ENCODE results near the gene ACTL7A.

The ACTL7A gene

GRCh38 chr9:108876425-108876824 is 14.4 kb downstream of the ACTL7A start:
- H3K4me3 ChIP-seq (ENCODE audit: low read depth, low read length): no peak overlapping the region
- TF ChIP-seq MYC (IDR thresholded peaks at IDR 0.05; ENCODE audit: low read depth, low read length) (no peak), MAX (IDR thresholded peaks at IDR 0.05; ENCODE audit: low read depth, low read length) (no peak), CTCF (IDR thresholded peaks at IDR 0.05; ENCODE audit: low read depth, low read length) (no peak), POLR2A (IDR thresholded peaks at IDR 0.05; ENCODE audit: extremely low read depth, insufficient read length) (no peak)
- no peak for DNase-seq (ENCODE audit: low read depth)

- H3K4me3 ChIP-seq (ENCODE audit: low read depth, low read length): no peak overlapping the region
- TF ChIP-seq MYC (IDR thresholded peaks at IDR 0.05; ENCODE audit: low read depth, low read length) (no peak), POLR2A (IDR thresholded peaks at IDR 0.05; ENCODE audit: extremely low read depth, insufficient read length) (no peak), MAX (IDR thresholded peaks at IDR 0.05; ENCODE audit: low read depth, low read length) (no peak), CTCF (IDR thresholded peaks at IDR 0.05; ENCODE audit: low read depth, low read length) (no peak)
- DNase-seq (ENCODE audit: low read depth): no peak
These were observed 15.5 kb downstream of the ACTL7A start for GRCh38 chr9:108877524-108877923.

- DNase-seq (ENCODE audit: low read depth): no peak
- TF ChIP-seq CTCF (IDR thresholded peaks at IDR 0.05; ENCODE audit: low read depth, low read length) (no peak), MYC (IDR thresholded peaks at IDR 0.05; ENCODE audit: low read depth, low read length) (no peak), MAX (IDR thresholded peaks at IDR 0.05; ENCODE audit: low read depth, low read length) (no peak), POLR2A (IDR thresholded peaks at IDR 0.05; ENCODE audit: extremely low read depth, insufficient read length) (no peak)
- no peak overlapping the region for H3K4me3 ChIP-seq (ENCODE audit: low read depth, low read length)
These were observed 18.8 kb downstream of the ACTL7A start for GRCh38 chr9:108880738-108881316.

GRCh38 chr9:108882052-108882888 is 20.2 kb downstream of the ACTL7A start:
- H3K4me3 ChIP-seq (ENCODE audit: low read depth, low read length): no peak overlapping the region
- no peak for DNase-seq (ENCODE audit: low read depth)
- TF ChIP-seq CTCF (IDR thresholded peaks at IDR 0.05; ENCODE audit: low read depth, low read length) (no peak), POLR2A (IDR thresholded peaks at IDR 0.05; ENCODE audit: extremely low read depth, insufficient read length) (no peak), MYC (IDR thresholded peaks at IDR 0.05; ENCODE audit: low read depth, low read length) (no peak), MAX (IDR thresholded peaks at IDR 0.05; ENCODE audit: low read depth, low read length) (no peak)

GRCh38 chr9:108883085-108883484 is 21.0 kb downstream of the ACTL7A start:
- TF ChIP-seq POLR2A (IDR thresholded peaks at IDR 0.05; ENCODE audit: extremely low read depth, insufficient read length) (no peak), MAX (IDR thresholded peaks at IDR 0.05; ENCODE audit: low read depth, low read length) (no peak), MYC (IDR thresholded peaks at IDR 0.05; ENCODE audit: low read depth, low read length) (no peak), CTCF (IDR thresholded peaks at IDR 0.05; ENCODE audit: low read depth, low read length) (no peak)
- no peak for DNase-seq (ENCODE audit: low read depth)
- H3K4me3 ChIP-seq (ENCODE audit: low read depth, low read length): no peak overlapping the region

Data from NB4 (cell line).